HS-27A (cell line): Measurements from ENCODE around the gene PDZD2.
"Not testable (repeated sequence)": the region's sequence is repeated elsewhere in the genome, so short reads cannot be mapped to it uniquely, and the experiment has no call there.

Experiments
- DNase-seq: peaks from one replicate; pipeline ENCODE4 v3.0.0-alpha.2; 2012; ENCODE audit warnings: low read depth, missing footprints

Gene PDZD2

DNA sequence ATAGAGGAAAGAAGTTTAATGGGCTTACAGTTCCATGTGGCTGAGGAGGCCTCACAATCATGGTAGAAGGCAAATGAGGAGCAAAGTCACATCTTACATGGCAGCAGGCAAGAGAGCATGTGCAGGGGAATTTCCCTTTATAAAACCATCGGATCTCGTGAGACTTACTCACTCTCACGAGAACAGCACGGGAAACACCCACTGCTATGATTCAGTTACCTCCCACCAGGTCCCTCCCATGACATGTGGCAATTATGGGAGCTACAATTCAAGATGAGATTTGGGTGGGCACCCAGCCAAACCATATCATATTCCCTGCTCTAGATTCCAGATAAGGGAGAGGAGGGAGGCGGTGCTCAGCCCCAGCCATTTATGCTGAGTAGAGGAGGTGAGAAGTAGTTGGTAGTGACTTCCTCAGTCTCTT is 336.3 kb downstream of the PDZD2 start:
- not testable (repeated sequence) for DNase-seq

DNA sequence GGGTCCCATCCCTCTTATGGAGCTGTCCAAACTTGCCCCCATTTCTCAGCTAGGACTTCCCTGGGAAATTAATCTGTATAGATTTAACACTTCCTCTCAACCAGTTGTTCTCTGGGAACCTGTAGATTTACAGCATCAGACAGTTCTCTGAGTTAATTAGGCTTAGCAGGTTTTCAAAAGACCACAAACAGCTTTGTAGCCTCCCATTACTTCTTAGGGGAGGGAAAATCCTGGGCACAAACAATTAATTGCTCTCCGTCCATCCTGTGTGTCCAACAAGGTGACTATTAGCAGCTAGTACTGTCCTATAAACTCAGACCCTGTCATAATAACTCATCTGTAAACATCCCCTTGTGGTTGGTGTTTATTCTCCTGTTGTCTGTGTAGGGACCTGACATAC is 337.2 kb downstream of the PDZD2 start:
- no peak for DNase-seq

DNA sequence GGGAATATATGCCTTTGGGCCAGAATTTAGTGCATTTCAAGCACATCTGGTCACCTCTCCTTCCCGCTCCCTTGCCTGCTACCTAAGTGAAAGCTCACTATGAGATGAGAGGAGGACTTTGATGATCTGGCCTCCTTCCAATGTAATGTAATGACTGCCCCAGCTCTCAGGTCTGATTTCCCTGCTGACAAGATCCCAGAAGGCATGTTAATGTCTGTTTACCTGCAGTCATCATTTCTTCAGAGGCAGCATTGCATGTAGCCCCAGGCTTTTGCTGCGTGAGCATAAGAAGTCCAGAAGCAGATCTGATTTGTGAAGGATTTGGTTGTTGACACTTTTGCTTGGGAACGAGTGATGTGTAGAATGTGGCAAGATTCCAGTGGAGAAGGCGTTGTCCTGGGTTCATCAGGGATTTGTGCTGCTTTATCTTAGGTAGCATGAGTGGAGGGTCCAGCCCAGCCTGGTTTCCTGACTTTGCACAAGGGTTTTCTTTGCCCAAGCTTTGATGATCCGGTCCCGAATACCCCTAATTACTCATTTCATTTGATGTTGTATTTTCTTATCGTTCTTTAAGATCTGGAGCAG is 342.5 kb downstream of the PDZD2 start:
- DNase-seq = no peak

DNA sequence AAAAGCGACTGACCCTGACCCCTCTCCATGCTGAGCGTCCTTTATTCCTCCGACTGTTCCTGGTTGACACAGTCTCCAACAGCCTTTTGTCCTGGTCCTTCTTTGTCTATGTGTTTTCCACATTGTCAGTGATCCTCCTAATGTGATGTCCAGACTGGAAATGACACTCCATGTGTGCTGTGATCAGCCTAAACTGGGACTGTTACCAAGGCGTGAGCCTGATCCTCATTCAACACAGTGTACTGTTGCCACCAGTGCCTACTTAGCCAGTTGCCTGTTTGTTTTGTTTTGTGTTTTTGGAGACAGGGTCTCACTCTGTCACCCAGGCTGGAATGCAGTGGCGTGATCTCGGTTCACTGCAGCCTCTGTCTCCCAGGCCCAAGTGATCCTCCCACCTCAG is 343.1 kb downstream of the PDZD2 start:
- no peak for DNase-seq

DNA sequence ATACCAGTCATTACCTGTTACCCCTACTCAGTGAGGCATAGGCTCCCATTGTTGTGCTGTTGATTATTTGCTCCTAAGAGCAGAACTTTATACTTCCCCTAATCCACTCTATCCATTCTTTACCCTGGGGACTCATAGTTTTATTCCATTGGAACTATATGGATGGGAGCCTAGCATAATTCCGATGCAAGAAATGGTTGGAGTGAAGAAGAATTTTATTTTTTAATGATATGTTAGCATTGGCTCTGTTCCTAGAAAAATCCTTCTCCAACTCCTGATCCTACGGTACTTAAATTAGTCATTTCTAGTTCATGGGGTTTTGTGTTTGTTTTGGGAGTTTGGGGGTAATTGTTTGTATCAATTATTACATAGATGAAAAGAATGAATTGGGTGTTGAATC is 343.7 kb downstream of the PDZD2 start:
- no peak for DNase-seq

DNA sequence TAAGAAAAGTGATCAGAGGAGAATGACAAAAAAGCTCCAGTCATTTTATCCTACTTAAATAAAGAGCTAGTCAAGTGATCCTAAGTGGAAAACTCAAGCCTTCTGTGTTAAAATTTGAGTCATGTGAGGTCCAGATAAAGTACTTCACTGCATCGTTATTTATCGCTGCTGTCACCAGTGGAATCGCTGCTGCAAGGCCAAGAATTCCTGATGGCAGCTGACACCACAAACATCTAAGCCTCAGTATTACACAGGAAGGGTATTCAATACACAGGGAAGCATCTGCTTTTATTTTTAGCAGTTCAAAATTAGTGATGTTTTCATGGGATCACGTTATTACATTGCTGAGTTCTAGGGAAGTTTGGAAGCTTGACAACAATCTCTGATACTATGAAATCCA is 344.9 kb downstream of the PDZD2 start:
- DNase-seq = no peak

DNA sequence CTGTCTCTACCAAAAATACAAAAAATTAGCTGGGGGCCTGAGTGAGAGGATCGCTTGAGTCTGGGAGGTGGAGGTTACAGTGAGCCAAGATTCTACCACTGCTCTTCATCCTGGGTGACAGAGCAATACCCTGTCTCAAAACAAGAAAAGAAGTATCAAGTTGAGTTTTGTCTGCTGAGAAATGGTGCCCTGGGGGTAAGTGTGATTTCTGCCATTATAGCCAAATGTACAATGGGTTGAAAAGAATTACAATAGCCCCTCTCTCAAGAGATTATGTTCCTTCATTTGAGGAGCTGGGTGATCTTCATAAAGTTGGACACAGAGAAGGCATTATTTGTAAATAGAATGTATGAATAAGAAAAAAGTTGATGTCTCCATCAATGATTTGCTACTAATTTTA is 345.8 kb downstream of the PDZD2 start:
- no peak for DNase-seq

DNA sequence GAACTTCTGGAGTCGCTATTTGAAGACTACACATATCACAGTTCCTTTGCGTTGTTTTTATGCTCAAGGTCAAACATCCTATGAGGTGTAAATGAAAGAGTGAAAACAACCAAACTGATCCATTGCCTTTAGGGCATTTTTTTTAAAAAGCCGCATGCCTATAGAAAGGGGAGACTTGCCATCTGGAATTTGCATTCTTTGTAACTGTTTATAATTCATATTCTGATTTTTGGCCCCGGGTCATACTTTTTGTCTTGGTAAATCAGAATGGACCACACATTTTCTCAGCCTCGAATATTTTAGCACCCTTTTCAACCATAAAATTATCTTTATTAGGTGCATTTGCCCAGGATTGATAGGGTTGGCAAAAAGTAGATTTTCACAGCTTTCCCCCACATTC is 347.2 kb downstream of the PDZD2 start:
- DNase-seq = no peak

DNA sequence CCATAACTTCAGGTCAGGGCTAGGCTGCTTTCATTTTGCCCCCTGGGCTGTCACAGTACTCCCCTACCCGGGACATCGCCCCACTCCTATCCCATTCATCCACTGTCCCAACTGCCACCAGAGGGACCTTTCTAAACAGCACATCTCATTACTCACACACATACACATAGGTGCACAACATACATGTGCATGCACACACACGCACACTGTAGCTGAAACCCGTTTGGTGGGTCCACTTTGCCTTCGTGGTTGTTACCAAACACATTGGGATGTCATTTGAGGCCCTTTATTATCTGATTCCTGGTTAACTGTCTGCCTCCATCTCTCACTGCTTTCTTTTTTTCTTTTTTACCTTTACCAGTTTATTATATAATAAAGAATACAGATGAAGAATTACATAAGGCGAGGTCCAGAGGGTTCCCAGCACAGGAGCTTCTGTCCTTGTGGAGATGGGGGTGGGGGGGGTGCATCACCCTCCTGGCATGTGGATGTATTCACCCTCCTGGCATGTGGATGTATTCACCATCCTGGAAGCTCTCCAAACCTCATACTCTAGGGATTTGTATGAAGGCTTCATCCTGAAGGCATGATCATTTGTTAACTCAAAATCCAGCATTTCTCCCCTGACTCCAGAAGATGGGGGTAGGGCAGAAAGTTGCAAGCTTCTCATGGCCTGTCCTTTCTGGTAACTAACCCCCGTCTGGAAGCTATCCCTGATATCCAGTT is 349.2 kb downstream of the PDZD2 start:
- peak; percentile 99 for DNase-seq

DNA sequence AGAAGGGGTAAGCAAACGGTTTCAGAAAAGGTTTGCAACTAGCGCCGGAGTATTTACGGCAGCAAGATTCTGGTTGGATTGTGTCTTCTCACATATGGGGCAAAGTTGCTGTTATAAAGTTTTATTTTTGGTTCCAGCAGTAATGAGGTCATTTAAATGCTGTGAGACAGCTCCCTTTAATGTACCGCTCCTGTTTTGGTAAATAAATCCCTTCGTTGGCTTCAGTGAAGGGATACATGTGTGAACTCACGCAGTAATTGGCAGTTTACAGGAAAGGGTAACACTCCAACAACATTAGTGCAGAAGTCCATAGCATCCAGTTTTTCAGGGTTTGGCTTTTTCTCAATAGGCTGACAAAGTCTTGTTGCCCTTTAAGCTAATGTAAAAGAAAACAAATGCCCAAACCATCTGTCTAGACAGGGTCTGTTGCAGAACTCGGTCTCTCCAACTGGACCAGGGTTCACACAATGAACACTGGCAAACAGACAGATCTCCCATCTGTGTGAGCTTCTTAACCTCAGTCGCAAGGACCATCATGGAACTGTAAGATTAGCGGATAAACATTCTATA is 351.2 kb downstream of the PDZD2 start:
- no peak for DNase-seq

DNA sequence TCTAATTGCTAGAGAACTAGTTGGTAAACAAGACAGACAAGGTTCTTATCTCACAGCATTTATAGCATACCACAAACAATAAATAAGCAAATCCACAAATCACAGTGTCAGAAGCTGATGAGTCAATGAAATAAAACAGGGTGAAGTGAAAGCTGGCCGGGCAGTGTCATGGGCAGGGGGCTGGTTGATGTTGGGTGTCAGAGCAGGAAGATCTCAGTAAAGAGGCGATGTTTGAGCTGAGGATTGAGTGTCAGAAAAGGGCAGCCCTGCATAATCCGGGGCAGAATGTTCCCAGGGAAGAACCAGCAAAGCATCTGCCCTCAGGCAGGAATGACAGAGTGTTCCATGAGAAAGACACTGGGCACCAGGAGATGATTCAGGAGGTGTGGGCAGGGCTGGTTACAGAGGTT is 351.8 kb downstream of the PDZD2 start:
- no peak for DNase-seq

DNA sequence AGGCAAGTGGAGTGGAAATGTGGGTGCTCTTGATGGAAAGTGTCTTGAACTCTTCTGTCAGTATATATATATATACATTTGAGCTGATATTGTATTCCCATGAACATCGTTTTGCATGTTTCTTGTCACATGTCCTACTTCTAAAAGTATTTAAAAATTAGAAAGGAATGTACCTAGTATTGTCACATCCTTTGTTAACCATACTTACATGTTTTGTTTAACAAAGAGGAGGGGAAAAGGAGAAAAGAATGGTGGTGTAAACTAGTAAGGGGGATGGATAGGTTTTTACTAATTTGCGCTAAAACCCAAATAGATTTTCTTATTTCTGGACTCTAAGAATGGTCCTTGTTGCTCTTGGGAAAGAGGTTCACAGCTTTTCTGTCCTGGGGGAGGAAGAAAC is 353.4 kb downstream of the PDZD2 start:
- no peak for DNase-seq

DNA sequence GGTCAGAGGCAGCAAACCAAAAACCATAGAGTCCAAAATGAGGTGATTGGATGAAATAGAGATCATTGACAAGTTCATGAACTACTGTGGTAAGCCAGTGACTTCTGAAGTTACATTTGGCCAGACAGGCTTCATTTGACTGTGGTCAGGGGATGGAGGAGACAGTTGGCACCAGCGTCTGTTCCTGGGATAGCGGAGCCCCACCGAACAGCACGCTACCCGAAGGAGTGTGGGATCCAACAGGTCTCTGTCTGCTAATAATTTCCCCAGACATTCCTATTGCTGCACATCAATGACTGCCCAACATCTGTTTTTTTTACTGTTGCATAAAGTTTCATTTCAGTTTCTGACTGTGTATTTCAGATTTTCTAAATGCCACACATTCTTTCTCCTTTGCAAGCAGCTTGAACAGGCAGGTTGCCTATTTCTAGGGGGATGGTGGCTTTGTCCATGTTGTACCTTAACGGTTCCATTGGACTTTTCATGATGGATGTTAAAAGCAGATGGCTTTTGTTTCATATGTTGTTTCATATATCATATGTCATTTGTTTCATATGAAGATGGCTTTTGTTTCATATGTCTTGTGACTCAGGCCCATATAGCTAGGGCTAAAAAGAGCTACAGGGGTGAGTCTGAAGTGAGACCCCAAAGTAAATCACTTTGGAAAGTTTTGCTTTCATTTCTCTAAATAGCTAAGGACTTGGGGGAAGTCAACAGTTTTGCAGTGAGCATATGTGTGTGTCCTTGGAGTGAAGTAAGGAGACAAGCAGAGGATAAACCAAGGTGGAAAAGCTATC is 354.4 kb downstream of the PDZD2 start:
- peak; percentile 73 for DNase-seq

DNA sequence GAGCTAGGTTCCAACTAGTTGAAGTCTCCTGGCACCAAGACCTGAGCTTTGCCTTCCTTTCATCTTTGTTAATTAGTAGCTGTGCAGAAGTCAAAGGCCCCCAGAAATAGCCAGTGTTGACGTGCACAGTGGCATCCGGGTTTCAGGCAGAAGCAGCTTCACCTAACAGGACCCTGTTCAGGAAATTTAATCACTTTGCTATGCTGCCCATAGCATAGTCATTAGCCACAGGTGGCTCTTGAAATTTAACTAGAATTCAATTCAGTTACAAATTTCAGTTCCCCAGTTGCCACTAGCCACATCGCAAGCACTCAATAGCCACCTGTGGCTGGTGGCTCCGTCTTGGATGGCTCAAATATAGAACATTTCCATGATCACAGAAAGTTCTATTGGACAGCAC is 356.1 kb downstream of the PDZD2 start:
- no peak for DNase-seq

DNA sequence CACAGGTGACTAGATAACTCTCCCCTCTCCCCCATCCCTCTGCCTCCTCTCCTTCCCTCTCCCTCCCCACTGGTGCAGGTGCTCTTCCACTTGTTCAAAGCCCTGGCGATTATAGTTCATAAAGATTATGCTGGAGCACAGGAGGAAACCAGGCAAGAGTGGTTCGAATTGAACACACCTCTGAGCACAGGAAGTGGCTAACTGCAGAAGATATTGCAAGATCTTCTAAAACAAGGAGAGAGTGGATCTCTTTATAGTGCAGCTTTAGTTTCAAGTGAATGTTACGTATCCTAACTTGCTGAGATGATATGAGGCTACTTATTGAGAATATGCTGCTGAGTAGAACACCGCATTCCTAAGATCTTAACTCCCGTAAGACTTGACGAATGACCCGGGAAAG is 356.8 kb downstream of the PDZD2 start:
- no peak for DNase-seq

DNA sequence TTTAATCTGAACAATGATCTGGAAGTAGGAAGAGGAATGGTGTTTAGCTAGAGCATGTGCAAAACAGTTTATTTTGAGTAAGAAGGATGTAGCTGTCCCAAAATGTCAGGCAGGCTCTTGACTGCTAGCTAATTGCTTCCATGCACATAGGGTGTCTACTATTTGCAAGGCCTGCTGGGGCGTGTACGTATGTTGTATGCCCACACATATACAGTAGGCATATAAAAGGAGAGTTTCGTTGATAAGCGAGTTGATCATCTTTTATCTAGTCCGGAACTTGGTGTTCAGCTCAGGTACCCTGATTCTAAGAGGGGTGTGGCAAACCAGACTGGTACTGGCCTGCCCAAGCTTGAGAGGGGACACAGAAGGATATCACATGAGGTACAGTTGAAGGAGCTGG is 358.0 kb downstream of the PDZD2 start:
- DNase-seq = no peak

DNA sequence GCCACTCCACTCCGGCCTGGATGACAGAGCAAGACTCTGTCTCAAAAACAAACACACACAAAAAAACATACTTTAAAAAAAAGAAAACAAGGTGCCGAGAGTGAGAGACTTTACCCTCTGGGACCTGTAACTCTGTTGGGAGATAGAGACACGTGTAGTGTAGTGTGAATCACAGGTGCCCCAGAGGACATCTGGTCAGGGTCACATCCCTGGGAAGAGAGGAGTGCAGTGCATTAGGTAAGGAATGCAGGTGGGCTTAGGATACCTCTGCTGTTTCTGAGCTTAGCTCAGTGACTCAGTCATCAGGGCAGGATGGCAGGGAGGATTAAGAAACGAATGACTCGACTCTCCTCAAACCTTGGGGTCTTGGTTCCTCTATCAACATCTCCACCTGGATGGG is 360.5 kb downstream of the PDZD2 start:
- no peak for DNase-seq

DNA sequence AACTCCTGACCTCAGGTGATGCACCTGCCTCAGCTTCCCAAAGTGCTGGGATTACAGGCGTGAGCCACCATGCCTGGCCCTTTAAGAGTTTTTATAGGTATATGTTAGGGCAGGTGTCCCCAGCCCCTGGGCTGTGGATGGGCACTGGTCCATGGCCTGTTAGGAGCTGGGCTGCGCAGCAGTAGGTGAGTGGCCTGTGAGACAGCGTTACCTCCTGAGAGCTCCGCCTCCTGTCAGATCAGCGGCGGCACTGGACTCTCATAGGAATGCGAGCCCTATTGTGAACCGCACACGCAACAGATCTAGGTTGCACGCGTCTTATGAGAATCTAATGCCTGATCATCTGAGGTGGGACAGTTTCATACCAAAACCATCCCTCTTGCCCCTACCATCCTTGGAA is 361.8 kb downstream of the PDZD2 start:
- no peak for DNase-seq

DNA sequence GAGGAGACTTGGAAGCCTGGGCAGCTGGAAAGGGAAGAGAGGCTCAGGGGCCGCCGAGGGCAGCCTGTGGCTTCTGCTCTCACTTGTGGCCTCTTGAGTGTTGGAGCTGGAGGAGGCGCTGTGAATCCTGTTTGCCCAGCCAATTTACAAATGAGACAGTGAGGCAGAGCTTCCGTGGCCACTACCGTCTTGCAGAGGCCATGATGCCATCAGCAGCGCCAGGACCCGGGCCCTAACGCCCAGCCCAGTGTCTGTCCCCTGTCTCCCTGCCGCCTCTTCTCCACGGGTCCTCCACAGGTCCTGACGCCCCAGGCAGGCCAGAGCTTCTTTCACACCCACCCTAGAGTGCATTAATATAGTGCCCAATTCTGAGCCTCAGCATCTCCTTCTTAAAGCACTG is 362.4 kb downstream of the PDZD2 start:
- DNase-seq = no peak

DNA sequence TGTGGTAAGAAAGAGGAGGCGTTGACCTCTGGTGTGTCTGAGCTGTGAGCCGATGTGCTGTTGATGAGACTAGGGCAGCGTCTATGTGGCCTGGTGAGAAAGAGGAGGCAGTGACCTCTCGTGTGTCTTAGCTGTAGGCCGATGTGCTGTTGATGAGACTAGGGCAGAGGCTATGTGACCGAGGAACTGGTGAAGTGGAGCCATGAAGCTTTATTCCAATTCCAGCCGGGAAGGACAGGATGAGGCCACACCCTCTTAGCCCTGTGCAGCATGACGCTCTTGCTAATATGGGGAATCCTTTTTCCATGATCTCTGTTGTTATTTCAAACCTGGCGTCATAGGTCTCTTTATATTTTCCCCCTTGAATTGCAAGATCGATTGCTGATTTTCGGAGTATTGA is 362.8 kb downstream of the PDZD2 start:
- no peak for DNase-seq

DNA sequence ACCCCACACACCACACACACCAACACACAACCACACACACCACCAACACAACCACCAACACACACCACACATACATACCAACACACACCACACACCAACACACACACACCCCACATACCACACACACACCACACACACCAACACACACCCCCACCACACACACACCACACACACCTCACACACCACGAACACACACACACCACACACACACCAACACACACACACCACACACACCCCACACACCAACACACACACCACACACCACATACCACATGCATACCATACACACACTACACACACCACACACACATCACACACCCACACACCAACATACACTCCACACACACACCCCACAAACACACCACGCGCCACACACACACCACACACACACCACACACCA is 363.8 kb downstream of the PDZD2 start:
- no peak for DNase-seq

DNA sequence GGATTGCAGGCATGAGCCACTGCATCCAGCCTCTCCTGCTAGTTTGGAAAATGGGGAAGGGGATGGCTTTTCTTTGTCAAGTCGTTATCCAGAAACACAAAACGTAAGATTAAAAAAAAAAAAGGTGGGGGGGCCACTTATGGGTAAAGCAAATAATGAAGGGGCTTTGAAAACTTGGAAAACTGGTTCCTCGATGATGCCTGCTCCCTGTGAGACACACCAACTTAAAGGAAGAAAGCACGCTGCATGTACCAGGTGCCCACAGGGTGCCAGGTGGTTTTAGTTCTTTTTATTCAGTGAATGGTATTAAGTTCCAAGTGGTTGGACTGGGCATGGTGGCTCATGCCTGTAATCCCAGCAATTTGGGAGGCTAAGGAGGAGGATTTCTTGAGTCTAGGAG is 365.1 kb downstream of the PDZD2 start:
- DNase-seq = no peak

DNA sequence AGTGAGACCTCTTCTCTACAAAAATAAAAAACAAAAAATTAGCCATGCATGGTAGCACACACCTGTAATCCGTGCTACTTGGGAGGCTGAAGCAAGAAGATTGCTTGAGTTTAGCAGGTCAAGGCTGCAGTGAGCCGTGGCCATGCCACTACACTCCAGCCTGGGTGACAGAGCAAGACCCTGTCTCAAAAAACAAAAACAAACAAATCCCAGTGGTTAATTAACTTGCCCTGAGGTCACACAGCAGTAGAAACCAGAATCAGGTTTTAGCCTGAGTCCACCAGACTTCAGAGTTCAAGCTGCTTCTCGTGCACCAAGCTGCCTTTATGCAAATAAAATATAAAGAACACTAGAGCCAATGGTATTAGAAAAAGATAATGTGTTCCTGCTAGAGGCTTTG is 365.5 kb downstream of the PDZD2 start:
- no peak for DNase-seq
